ENCODE data around the gene FAM13B.
"Not testable (repeated sequence)": the region's sequence is repeated elsewhere in the genome, so short reads cannot be mapped to it uniquely, and the experiment has no call there.

Gene FAM13B

GRCh38 chr5:138033386-138033808 is 518 bp upstream of the FAM13B start:
- DNase-seq: peak; percentile 50

- no peak for DNase-seq
These were observed 779 bp downstream of the FAM13B start for GRCh38 chr5:138032028-138032571.

GRCh38 chr5:138029944-138030343 is 2.9 kb downstream of the FAM13B start:
- DNase-seq: no peak

- no peak for DNase-seq
These were observed 3.4 kb downstream of the FAM13B start for GRCh38 chr5:138029501-138029900.

GRCh38 chr5:138028971-138029365 is 3.9 kb downstream of the FAM13B start:
- no peak for DNase-seq

- DNase-seq: not testable (repeated sequence)
These were observed 4.5 kb downstream of the FAM13B start for GRCh38 chr5:138028262-138028970.

GRCh38 chr5:138026793-138027192 is 6.1 kb downstream of the FAM13B start:
- DNase-seq: not testable (repeated sequence)

GRCh38 chr5:138025285-138025684 is 7.6 kb downstream of the FAM13B start:
- no peak for DNase-seq

GRCh38 chr5:138024117-138024516 is 8.8 kb downstream of the FAM13B start:
- no peak for DNase-seq

- no peak for DNase-seq
These were observed 10.0 kb downstream of the FAM13B start for GRCh38 chr5:138022912-138023311.

GRCh38 chr5:138021771-138022170 is 11.1 kb downstream of the FAM13B start:
- no peak for DNase-seq

- no peak for DNase-seq
These were observed 14.0 kb downstream of the FAM13B start for GRCh38 chr5:138018849-138019248.

- no peak for DNase-seq
These were observed 17.0 kb downstream of the FAM13B start for GRCh38 chr5:138015916-138016315.

GRCh38 chr5:138011991-138012390 is 20.9 kb downstream of the FAM13B start:
- no peak for DNase-seq

GRCh38 chr5:138000102-138000723 is 32.7 kb downstream of the FAM13B start:
- no peak for DNase-seq

GRCh38 chr5:137997726-137998213 is 35.1 kb downstream of the FAM13B start:
- no peak for DNase-seq

- DNase-seq: no peak
These were observed 37.1 kb downstream of the FAM13B start for GRCh38 chr5:137995749-137996128.

- no peak for DNase-seq
These were observed 37.7 kb downstream of the FAM13B start for GRCh38 chr5:137995077-137995748.

GRCh38 chr5:137994556-137994955 is 38.3 kb downstream of the FAM13B start:
- DNase-seq: no peak

- no peak for DNase-seq
These were observed 43.5 kb downstream of the FAM13B start for GRCh38 chr5:137989419-137989818.

GRCh38 chr5:137975208-137975607 is 57.7 kb downstream of the FAM13B start:
- DNase-seq: no peak

GRCh38 chr5:137970384-137970783 is 62.5 kb downstream of the FAM13B start:
- DNase-seq: not testable (repeated sequence)

- DNase-seq: no peak
These were observed 72.1 kb downstream of the FAM13B start for GRCh38 chr5:137960819-137961218.

GRCh38 chr5:137960141-137960540 is 72.7 kb downstream of the FAM13B start:
- no peak for DNase-seq
